Liver (tissue), 4 donors: ENCODE results near the gene BBS7. TPM values are rescaled to one million over a fixed set of nuclear protein-coding genes. Genes with fewer than 3 reads are reported as not detected.

Source experiments
- polyA plus RNA-seq, 2 donors: library from polyadenylated mRNA; stranded (reverse) in 1 of 2; unstranded in 1 of 2; fragments of 200-250 nt in 1 of 2; fragments of >200 nt in 1 of 2; fragmentation: Nextera tagmentation in 1 of 2; extraction: Ambion mirVana in 1 of 2; gene quantifications; one replicate each; pipeline versions ENCODE4 v1.2.1 to v1.2.3, GENCODE V29; 2013 to 2015
- total RNA-seq, 2 donors: library from RNA; depleted of rRNA; stranded (reverse); fragments of >200 nt; gene quantifications; one replicate each; pipeline ENCODE4 v1.2.3, GENCODE V29; 2014
- donor health status: healthy.
- donor health status: healthy.
- donor health status: healthy.

Gene BBS7
- total and polyA plus RNA-seq, 4 donors, result 1.8 to 8.4 (median 3.1) TPM

Other genes starting within 250 kb of the BBS7 start
- gene ANXA5, start 173.5 kb downstream of the BBS7 start, total RNA-seq, result 10 to 100 TPM; 82.5 to 91.6 TPM
- 100 to 1,000 TPM in 1 of 2 donors, 10 to 100 TPM in 1; 71.0 to 131 TPM for gene ANXA5, start 173.5 kb downstream of the BBS7 start, polyA plus RNA-seq
- gene SMIM43, start 105.3 kb downstream of the BBS7 start, total RNA-seq, result not detected
- gene SMIM43, start 105.3 kb downstream of the BBS7 start, polyA plus RNA-seq, result not detected
- gene EXOSC9, start 69.2 kb downstream of the BBS7 start, total RNA-seq, result 10 to 100 TPM; 11.6 to 20.0 TPM
- gene EXOSC9, start 69.2 kb downstream of the BBS7 start, polyA plus RNA-seq, result 1 to 10 TPM; 5.3 to 8.4 TPM
- gene CCNA2, start 46.6 kb downstream of the BBS7 start, total RNA-seq, result 10 to 100 TPM in 1 of 2 donors, under 1 TPM in 1; 0.33 to 81.4 TPM
- gene CCNA2, start 46.6 kb downstream of the BBS7 start, polyA plus RNA-seq, result 1 to 10 TPM in 1 of 2 donors, under 1 TPM in 1; 0.76 to 4.0 TPM
- gene TRPC3, start 81.6 kb upstream of the BBS7 start, total RNA-seq, result under 1 TPM; 0.08 to 0.33 TPM
- under 1 TPM; 0.06 to 0.10 TPM for gene TRPC3, start 81.6 kb upstream of the BBS7 start, polyA plus RNA-seq